Epithelial cell of esophagus (primary cell): ENCODE data around the gene GPC4.

Source experiments
- DNase-seq: peaks from one replicate; pipeline ENCODE4 v3.0.0; 2010; ENCODE audit warnings: low read depth
- H3K4me3 ChIP-seq: 2 replicates; pipeline ENCODE4 v1.5.1; 2011; ENCODE audit warnings: mild to moderate bottlenecking, low read length, control low read depth
- TF ChIP-seq, protein P1 (sequence below): IDR thresholded peaks from 2 replicates; pipeline ENCODE4 v1.5.1; 2011; ENCODE audit warnings: low read depth, mild to moderate bottlenecking, low read length, control low read depth, inconsistent platforms; ENCODE audit not compliant: insufficient read depth; ENCODE audit errors: missing control alignments

The GPC4 gene

DNA sequence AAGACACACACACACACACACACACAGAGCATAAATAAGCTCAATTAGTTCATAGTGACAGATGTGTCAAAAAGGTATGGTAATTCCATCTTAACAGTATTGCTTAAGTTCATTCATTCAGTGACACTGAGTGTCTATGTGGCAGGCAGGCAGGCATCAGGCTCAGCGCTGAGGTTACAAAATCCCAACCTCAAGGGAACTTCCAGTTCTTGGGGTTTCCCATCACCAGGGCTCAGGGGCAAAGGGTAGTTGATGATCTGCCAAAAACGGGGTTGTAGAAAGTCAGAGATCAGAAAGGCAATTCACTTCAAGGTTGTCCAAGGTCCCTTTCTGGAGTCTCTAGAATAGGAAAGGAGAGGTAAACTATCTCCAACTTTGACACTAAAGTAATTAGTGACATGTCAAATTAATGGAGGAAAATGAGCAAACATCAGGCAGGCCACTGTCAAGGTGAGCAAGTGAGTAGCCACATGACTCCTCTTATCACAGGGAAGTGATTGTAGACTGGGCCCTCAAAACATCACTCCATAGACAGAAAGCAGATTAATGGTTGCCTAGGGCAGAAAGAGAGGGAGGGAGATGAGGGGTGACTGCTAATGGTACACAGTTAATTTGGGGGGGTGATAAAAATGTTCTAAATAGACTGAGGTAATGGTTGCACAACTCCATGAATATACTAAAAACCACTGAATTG lies 41.8 kb downstream of the GPC4 start:
- H3K4me3 ChIP-seq, result no peak overlapping the region
- TF ChIP-seq, protein P1, sequence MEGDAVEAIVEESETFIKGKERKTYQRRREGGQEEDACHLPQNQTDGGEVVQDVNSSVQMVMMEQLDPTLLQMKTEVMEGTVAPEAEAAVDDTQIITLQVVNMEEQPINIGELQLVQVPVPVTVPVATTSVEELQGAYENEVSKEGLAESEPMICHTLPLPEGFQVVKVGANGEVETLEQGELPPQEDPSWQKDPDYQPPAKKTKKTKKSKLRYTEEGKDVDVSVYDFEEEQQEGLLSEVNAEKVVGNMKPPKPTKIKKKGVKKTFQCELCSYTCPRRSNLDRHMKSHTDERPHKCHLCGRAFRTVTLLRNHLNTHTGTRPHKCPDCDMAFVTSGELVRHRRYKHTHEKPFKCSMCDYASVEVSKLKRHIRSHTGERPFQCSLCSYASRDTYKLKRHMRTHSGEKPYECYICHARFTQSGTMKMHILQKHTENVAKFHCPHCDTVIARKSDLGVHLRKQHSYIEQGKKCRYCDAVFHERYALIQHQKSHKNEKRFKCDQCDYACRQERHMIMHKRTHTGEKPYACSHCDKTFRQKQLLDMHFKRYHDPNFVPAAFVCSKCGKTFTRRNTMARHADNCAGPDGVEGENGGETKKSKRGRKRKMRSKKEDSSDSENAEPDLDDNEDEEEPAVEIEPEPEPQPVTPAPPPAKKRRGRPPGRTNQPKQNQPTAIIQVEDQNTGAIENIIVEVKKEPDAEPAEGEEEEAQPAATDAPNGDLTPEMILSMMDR, result no peak
- no peak for DNase-seq

DNA sequence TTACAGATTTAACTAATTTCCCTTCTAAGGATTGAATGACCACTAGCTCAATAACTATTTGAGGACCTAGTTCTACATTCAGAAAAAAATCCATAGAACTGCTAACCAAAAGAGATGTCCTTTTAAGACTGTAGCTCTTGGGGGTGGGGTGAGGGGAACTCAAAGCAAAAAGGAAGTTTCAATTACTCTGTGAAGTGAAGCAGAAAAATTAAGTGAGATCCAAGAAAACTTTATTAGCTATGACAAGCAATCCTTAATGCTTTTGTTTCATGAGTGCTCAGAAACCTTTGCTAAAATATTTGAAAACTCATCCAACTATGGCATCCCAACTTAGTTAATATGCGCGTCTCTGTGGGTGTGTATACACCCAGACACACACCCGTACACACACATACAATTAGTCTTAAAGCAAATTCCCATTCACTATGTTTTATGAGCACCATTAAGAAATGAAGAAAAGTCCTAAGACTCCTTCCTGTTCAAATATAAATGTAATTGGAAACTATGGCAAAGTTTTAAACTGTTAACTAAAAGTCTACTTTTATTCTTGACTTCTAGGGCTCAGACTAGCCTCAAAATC lies 44.5 kb downstream of the GPC4 start:
- TF ChIP-seq, protein P1, result no peak
- H3K4me3 ChIP-seq, result no peak overlapping the region
- no peak for DNase-seq

DNA sequence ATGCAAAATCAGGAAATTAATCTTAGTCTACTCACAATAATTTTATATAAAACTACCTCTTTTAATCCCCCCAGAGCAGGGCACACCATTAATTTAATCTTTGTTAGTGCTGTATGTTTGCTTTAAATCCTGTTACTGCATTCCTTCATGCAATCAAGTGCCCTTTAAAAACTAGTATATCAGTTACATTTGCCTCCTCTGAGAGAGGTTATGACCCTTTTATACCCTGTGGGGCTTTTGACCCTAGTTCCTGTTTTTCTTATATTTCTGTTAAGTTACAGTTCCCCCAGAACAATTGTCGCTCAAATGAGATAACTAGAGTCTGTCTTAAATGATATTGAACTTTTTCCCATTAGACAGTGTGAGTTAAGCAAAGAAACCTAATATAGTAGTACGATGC lies 46.2 kb downstream of the GPC4 start:
- no peak for DNase-seq
- TF ChIP-seq, protein P1, result no peak
- no peak overlapping the region for H3K4me3 ChIP-seq

DNA sequence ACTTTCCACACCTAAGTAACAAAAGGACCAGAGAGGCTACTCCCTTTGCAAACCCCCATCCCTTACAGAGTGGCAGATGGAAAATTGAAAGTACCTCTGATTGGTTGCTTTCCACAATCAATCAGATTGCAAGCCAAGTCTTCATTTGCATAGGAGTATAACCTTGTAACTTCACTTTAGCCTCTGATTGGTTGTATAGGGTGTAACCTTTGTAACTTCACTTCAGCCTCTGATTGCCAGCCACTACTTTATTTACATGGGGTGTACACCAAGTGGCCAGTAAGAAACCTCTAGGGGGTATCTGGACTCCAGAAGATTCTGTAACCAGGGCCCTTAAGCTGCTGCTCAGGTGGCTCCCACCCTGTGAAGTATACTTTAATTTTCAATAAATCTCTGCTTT lies 48.6 kb downstream of the GPC4 start:
- DNase-seq, result no peak
- TF ChIP-seq, protein P1, result no peak
- no peak overlapping the region for H3K4me3 ChIP-seq

DNA sequence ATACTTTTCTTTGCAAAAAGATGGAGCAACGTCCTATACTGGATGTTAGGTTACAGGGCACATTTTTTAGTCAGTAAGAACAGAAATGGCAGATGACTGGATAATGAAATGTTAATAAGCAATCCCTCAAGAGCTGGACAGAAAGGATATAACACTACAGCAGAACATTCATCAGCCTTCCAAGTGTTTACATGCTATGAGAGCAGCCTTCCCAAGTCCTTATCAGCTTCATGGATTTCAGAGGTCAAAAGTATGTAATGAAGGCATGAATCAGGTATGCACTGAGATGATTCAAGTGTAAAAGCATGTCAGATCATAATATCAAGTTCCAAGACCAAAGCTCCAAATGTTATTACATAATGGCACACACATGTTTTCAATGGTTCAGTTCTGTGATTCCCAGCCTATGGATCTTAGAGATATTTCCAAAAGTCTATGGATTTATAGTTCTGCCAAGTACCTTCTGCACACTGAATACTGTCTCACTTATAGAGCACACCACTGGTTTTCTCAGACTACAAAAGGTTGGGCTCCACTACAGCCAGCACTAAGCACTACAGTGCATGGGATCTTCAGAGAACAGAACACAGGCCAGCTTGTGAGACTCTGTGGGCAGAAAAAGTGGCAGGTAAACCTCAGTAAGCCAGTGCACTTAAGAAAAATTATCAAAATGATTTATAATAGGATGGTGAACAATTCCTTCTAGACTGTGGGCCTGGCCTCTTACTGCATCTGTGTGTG lies 49.2 kb downstream of the GPC4 start:
- no peak overlapping the region for H3K4me3 ChIP-seq
- DNase-seq, result peak; percentile 12
- TF ChIP-seq, protein P1, result no peak

DNA sequence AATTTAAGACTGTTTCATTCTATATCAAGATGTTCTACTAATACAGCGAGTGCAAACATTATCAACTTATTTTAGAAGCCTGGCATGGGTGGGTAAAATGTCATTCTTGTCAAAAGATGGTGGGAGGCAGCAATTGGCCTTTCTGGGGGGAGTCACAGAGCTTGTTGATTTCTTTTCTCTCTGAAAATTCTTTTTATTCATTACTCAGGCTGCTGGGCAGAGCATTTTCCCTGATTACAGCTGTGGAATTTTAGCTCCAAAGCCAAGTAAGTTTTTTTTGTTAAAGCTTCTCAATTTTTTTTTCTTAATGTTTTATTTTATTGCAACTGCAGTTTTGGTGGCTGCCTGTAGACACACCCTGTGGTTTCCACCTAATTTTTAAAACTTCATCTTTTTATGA lies 50.4 kb downstream of the GPC4 start:
- DNase-seq, result no peak
- TF ChIP-seq, protein P1, result no peak
- H3K4me3 ChIP-seq, result no peak overlapping the region
